Activated T-cell treated with anti-CD3 and anti-CD28 coated beads, Interleukin-2, amount 50 U/mL, for 24 hours (primary cell): ENCODE measurements around the gene CEP20.

ENCODE experiments used
- DNase-seq: peaks from one replicate; pipeline ENCODE4 v3.0.0-alpha.2; 2020
- H3K27ac Mint-ChIP-seq: 2 replicates; pipeline ENCODE4 v1.8.0; 2020; ENCODE audit warnings: mild to moderate bottlenecking, mixed read lengths
- H3K27me3 Mint-ChIP-seq: 2 replicates; pipeline ENCODE4 v1.8.0; 2020; ENCODE audit warnings: mixed read lengths
- H3K36me3 Mint-ChIP-seq: 2 replicates; pipeline ENCODE4 v1.8.0; 2020; ENCODE audit warnings: low read depth, mixed read lengths
- H3K4me1 Mint-ChIP-seq: 2 replicates; pipeline ENCODE4 v1.8.0; 2020; ENCODE audit warnings: low read depth, mixed read lengths
- H3K4me3 Mint-ChIP-seq: 2 replicates; pipeline ENCODE4 v1.8.0; 2020; ENCODE audit warnings: mild to moderate bottlenecking, moderate library complexity, mixed read lengths
- H3K9me3 Mint-ChIP-seq: 2 replicates; pipeline ENCODE4 v1.8.0; 2020; ENCODE audit warnings: mixed read lengths

CEP20 gene

DNA sequence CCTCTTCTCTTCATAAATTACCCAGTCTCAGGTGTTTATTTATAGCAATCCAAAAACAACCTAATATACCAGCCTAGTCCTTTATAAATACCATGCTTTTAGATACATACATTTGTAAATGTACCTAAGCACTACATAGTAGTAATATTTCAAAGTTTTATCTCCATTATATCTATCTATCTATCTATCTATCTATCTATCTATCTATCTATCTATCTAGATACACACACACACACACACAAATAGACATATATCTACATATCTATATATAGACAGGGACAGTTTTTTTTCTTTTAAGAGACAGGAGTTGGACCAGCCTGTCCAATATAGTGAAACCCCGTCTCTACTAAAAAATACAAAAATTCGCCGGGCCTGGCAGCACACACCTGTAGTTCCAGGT lies 5.8 kb downstream of the CEP20 start:
- no peak overlapping the region for H3K27ac Mint-ChIP-seq
- no peak overlapping the region for H3K4me3 Mint-ChIP-seq
- H3K4me1 Mint-ChIP-seq, result peaks cover 42% of the 10 kb centered on the region
- H3K9me3 Mint-ChIP-seq, result no peaks in the 10 kb centered on the region
- DNase-seq, result no peak
- H3K27me3 Mint-ChIP-seq, result no peaks in the 10 kb centered on the region
- H3K36me3 Mint-ChIP-seq, result peaks cover 71% of the 10 kb centered on the region

DNA sequence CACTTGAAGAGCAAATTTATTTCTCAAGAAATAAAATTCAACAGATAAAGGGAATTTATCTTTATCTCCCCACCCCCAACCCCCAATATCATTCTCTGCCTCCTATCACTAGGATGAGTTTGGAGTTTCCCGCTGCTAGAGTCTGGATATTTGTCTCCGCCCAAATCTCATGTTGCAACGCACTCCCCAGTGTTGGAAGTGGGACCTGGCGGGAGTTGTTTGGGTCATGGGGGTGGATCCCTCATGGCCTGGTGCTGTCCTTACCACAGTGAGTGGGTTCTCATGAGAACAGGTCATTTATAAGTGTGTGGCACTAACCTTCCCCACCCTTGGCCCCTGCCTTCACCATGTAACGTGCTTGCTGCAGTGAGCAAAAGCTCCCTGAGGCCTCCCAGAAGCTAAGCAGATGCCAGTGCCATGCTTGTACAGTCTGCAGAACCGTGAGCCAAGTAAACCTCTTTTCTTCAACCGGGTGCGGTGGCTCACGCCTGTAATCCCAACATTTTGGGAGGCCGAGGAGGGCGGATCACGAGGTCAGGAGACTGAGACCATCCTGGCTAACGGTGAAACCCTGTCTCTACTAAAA lies 6.5 kb downstream of the CEP20 start:
- DNase-seq, result no peak
- H3K36me3 Mint-ChIP-seq, result peaks cover 78% of the 10 kb centered on the region
- H3K27me3 Mint-ChIP-seq, result no peaks in the 10 kb centered on the region
- H3K27ac Mint-ChIP-seq, result peak overlapping the region; percentile 44
- H3K4me3 Mint-ChIP-seq, result no peak overlapping the region
- H3K9me3 Mint-ChIP-seq, result no peaks in the 10 kb centered on the region
- peaks cover 36% of the 10 kb centered on the region for H3K4me1 Mint-ChIP-seq

DNA sequence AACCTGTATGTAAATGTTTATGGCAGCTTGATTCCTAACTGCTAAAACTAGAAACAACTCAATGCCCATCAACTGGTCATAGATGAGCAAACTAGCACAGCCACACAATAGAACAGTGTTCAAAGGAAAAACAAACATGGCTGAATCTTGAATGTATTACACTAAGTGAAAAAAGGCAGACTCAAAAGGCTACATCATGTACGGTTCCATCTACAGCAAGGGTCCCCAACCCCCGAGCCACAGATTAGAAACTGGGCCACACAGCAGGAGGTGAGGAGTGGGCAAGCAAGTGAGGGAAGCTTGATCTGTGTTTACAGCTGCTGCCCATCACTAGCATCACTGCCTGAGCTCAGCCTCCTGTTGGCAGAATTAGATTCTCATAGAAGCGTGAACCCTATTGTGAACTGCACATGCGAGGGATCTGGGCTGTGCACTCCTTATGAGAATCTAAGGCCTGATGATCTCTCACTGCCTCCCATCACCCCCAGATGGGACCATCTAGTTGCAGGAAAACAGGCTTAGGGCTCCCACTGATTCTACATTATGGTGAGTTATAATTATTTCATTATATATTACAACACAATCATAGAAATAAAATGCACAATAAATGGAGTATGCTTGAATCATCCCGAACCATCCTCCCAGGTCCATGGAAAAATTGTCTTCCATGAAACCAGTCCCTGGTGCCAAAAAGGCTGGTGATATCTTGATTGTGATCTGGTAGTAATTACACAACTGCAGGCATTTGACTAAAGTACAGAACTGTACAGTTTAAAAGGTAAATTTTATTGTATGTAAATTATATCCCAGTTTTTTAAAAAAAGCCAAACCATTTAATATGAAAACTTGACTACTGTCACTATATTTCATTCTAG lies 7.7 kb downstream of the CEP20 start:
- no peaks in the 10 kb centered on the region for H3K9me3 Mint-ChIP-seq
- no peak for DNase-seq
- no peaks in the 10 kb centered on the region for H3K27me3 Mint-ChIP-seq
- H3K27ac Mint-ChIP-seq, result peak overlapping the region; percentile 39
- H3K36me3 Mint-ChIP-seq, result peaks cover 82% of the 10 kb centered on the region
- H3K4me3 Mint-ChIP-seq, result no peak overlapping the region
- H3K4me1 Mint-ChIP-seq, result peaks cover 26% of the 10 kb centered on the region

DNA sequence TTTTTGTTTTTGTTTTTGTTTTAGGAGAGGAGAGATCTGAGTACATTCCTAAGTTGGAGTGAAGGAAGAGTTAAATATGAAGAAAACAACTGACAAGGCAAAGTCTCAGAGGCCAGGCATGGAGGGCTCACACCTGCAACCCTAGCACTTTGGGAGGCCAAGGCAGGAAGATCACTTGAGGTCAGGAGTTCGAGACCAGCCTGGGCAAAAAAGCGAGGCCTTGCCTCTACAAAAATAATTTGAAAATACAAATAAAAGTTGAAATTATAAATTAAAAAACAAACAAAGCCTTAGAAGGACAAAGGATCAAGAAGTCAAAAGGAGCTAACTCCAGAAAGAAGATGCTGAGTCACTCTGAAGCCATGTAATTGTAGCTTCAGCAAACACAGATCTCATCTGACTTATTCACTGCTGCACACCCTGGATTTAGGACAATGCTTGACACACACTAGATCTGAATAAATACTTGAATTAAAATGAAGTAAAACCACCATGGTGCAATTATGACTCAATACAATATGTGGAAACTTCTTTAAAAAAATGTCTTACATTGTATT lies 9.1 kb downstream of the CEP20 start:
- Mint-ChIP-seq H3K4me1 (peaks cover 21% of the 10 kb centered on the region), H3K36me3 (peaks cover 87% of the 10 kb centered on the region), H3K4me3 (no peak overlapping the region), H3K27me3 (no peaks in the 10 kb centered on the region), H3K9me3 (no peaks in the 10 kb centered on the region), H3K27ac (peak overlapping the region; percentile 81)
- DNase-seq, result no peak

DNA sequence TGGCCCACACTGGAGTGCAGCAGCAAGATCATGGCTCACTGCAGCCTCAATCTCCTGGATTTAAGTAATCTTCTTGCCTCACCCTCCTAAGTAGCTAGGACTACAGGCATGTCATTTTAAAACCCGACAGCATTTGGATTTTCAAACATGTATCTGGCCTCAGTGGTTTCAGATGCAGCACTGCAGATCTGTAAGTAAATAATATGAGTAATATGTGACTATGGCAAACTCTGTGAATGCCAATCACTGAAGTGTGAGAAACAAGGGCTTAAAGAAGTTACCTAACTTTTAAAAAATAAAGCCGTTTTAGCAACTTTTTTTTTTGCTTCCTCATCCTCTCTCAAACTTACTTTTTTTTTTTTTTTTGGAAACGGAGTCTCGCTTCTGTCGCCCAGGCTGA lies 11.9 kb downstream of the CEP20 start:
- Mint-ChIP-seq H3K36me3 (peaks cover 84% of the 10 kb centered on the region), H3K9me3 (no peaks in the 10 kb centered on the region), H3K27ac (no peak overlapping the region), H3K27me3 (no peaks in the 10 kb centered on the region), H3K4me3 (no peak overlapping the region), H3K4me1 (peaks cover 18% of the 10 kb centered on the region)
- no peak for DNase-seq

DNA sequence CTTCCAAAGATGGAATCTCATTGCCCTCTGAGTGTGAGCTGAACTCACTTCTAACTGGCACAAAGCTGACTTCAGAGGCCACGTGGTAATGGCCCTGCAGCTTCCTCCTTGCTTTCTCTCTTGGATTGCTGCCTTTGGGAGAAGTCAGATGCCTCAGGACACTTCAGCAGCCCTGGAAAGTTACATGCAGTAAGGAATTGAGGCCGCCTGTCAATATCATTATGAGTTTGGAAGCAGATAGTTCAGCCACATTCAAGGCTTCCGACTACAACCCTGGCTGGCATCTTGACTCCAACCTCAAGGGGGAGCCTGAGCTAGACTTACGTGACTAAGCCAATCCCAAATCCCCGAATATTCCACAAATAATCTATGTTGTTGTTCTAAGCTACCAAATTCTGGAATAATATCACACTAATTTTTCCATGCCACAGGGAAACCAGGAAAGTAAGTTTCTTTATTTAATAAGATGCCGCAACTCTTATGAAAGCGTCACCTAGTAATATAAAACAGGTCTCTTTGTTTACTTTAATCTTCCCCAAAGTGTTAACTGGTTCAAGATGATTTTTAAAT lies 13.6 kb downstream of the CEP20 start:
- Mint-ChIP-seq H3K9me3 (no peaks in the 10 kb centered on the region), H3K4me3 (no peak overlapping the region), H3K27ac (no peak overlapping the region), H3K36me3 (peaks cover 86% of the 10 kb centered on the region), H3K27me3 (no peaks in the 10 kb centered on the region), H3K4me1 (peaks cover 13% of the 10 kb centered on the region)
- DNase-seq, result no peak

DNA sequence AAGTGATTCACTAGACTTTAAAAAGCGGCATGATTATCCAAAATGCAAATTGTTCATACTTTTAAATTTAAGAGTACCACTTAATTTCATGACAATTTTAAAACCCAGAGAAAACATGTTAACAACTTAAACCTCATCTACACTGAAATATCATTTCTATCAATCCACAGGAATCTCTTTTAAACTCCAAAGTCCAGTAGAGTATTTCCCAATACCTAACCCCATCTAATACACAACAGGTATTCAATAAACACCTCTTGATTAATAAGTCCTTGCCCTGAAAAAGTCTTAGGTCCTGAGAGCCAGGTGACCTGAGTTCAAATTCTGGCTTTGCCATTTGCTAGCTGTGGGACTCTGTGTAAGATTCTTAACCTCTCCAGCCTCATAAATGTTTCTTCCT lies 14.7 kb downstream of the CEP20 start:
- Mint-ChIP-seq H3K4me1 (peaks cover 4% of the 10 kb centered on the region), H3K27me3 (no peaks in the 10 kb centered on the region), H3K9me3 (no peaks in the 10 kb centered on the region), H3K4me3 (no peak overlapping the region), H3K36me3 (peaks cover 86% of the 10 kb centered on the region), H3K27ac (no peak overlapping the region)
- DNase-seq, result no peak

DNA sequence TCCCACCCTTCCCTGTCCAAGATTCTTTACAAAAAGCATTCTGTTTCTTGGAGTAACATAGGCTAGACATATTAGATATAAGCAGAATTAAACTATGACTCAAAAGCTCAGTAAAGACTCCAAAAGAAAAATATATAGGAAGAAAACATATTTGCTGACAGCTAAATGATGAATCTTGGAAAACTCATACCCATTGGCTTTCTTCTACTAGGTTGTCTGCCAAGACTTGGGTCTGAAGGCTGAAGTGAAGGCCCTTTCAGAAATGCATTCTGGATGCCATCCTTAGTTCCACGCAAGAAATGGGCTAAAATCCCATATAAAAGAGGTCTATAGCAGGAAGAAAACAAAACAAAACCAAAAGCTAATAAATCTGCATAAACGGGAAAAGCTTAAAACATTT lies 15.1 kb downstream of the CEP20 start:
- Mint-ChIP-seq H3K27me3 (no peaks in the 10 kb centered on the region), H3K4me3 (no peak overlapping the region), H3K4me1 (peaks cover 2% of the 10 kb centered on the region), H3K36me3 (peaks cover 88% of the 10 kb centered on the region), H3K9me3 (no peaks in the 10 kb centered on the region), H3K27ac (no peak overlapping the region)
- no peak for DNase-seq

DNA sequence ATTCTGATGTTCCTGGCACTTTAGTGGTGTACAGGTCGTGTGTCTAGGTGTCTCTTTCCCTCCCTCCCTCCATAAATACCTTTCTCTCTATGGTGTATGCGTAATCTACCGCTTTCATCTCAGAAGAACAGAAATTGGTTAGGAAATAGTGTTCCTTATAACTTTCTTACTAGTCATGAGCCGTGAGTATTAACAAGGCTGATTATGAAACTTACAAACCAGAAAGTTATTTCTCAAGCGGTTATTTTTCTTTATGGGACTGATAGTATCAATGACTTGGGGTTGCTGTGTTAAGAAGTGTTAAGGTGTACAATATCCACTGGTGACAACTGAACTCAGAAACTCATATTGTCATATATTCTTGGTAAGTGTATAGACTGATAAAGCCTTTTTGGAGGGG lies 18.4 kb downstream of the CEP20 start:
- Mint-ChIP-seq H3K4me1 (peaks cover 2% of the 10 kb centered on the region), H3K9me3 (no peaks in the 10 kb centered on the region), H3K27ac (no peak overlapping the region), H3K4me3 (no peak overlapping the region), H3K36me3 (peaks cover 87% of the 10 kb centered on the region), H3K27me3 (no peaks in the 10 kb centered on the region)
- DNase-seq, result no peak

DNA sequence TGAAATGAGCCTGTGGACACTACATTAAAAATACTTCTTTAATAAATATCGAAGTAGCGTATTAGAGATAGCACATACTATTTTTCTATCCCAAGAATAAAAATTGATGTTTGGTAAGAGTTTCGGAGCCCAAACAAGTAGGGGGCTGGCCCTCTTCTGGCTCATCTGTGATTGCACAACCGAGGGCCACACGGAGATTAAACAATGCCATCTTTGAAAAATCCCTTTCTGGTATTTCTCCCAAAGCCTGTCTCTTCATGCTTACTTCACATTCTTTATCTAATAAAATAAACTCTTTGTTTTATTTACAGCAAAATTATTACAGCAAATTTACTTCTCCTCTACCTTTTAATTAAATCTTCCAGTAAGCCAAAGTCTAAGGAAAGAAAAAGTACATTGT lies 22.0 kb downstream of the CEP20 start:
- DNase-seq, result no peak
- H3K36me3 Mint-ChIP-seq, result peaks cover 57% of the 10 kb centered on the region
- no peaks in the 10 kb centered on the region for H3K9me3 Mint-ChIP-seq
- H3K27me3 Mint-ChIP-seq, result no peaks in the 10 kb centered on the region
- no peaks in the 10 kb centered on the region for H3K4me1 Mint-ChIP-seq
- no peak overlapping the region for H3K27ac Mint-ChIP-seq
- no peak overlapping the region for H3K4me3 Mint-ChIP-seq

DNA sequence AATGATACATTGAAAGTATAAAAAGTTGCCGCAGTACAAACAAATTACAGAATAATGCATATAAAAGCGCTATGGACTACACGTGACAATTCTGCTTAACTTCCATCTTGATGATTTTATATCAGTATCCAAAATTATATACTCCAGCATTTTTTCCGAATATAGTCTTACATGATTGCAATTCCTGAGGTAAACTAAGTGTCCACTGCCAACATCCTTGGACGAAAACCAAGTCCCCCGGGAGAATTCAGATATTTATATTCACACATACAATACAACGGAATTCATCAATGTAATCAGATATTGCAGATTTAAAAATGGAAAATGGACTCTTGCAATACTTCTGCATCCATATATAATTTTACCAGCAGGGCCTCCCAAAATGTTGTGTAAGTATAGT lies 22.7 kb downstream of the CEP20 start:
- Mint-ChIP-seq H3K27ac (no peak overlapping the region), H3K9me3 (no peaks in the 10 kb centered on the region), H3K4me1 (no peaks in the 10 kb centered on the region), H3K36me3 (peaks cover 52% of the 10 kb centered on the region), H3K27me3 (no peaks in the 10 kb centered on the region), H3K4me3 (no peak overlapping the region)
- no peak for DNase-seq

DNA sequence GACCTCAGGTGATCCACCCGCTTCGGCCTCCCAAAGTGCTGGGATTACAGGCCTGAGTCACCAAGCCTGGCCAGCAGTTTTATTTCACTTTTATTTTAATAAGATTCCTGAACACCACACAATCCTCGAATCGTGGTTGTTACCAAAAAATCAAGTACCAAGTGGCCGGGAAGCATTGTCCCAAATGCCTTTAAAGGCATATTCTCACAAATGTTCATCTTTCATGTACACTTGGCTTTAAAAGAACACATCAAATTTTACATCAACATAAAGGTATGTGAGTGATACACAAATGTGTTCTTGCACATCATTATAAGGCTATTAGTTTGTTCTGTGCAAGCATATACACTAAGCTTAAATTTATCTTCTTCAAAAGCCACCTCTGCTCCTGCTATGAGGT lies 23.5 kb downstream of the CEP20 start:
- no peak overlapping the region for H3K27ac Mint-ChIP-seq
- H3K4me1 Mint-ChIP-seq, result no peaks in the 10 kb centered on the region
- peaks cover 44% of the 10 kb centered on the region for H3K36me3 Mint-ChIP-seq
- no peak for DNase-seq
- no peaks in the 10 kb centered on the region for H3K27me3 Mint-ChIP-seq
- no peaks in the 10 kb centered on the region for H3K9me3 Mint-ChIP-seq
- no peak overlapping the region for H3K4me3 Mint-ChIP-seq

DNA sequence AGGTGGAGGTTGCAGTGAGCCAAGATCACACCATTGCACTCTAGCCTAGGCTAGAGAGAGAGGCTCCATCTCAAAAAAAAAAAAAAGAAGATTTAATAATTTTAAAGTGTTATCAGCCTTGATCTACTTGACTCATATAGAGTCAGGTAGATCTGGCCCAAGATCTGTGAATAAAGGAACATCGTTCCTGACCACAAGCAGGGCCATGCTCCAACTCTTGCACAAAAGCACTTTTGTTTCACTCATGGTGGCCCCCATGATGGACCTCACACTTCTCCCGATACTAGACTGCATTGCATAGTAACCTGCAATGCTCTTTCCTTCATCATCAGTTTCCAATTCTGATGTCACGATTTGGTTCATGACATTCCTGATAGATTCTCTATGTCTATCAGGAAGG lies 26.4 kb downstream of the CEP20 start:
- Mint-ChIP-seq H3K9me3 (no peaks in the 10 kb centered on the region), H3K4me1 (peaks cover 8% of the 10 kb centered on the region), H3K27me3 (peaks cover 19% of the 10 kb centered on the region)

DNA sequence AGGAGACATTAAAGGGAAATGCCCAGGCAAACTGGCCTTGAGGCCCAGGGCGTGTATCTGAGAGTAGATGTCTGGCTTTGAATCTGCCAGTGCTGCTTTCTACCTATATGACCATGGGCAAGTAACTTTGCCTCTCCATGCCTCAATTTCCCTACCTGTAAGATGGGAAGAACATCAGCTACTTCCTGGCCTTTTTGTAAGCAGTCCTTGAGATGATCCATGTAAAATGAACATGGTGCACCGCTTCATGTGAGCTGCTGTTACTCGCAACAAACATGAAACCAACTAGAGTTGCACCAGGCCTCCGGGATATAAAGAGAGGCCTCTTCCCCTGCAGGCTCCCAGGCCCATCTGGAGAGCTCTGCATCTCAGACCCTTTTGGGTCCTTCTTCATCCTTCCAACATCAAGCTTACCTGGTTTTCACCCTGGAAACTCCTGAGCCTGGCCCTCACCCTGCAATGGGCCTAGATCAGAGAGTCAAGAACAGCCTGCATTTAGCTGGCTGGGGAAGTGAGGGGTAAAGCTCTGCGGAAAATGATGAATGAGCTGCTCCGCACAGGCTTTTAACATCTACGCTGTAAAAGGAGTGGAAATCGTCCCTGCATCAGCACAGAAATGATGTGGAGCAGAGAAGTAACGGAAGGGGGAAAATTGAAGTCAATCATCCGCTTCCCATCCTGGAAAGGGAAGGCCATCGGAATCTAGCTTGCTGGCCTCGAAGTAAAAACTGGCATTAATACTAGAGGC lies 29.3 kb downstream of the CEP20 start:
- Mint-ChIP-seq H3K4me3 (no peak overlapping the region), H3K27ac (no peak overlapping the region), H3K4me1 (peaks cover 8% of the 10 kb centered on the region), H3K36me3 (no peaks in the 10 kb centered on the region), H3K27me3 (peaks cover 43% of the 10 kb centered on the region), H3K9me3 (no peaks in the 10 kb centered on the region)
- DNase-seq, result no peak

More for the DNA sequence above, 26.4 kb downstream of the CEP20 start:
- Mint-ChIP-seq H3K27ac (no peak overlapping the region), H3K4me3 (no peak overlapping the region), H3K36me3 (peaks cover 18% of the 10 kb centered on the region)
- no peak for DNase-seq
